ENCODE data around the gene CYB5R3. TPM values are rescaled to one million over a fixed set of nuclear protein-coding genes. Genes with fewer than 3 reads are reported as not detected.

CYB5R3 gene
- total RNA-seq, 4 donors from 2014 or later, result 107 to 159 (median 138) TPM

- H3K4me1 ChIP-seq, result no peaks in the 10 kb centered on the region
- DNase-seq (ENCODE audit: low spot score in 2 of 2), result no peak
- no peak overlapping the region for H3K4me3 ChIP-seq
- WGBS, result 88% methylated on average over 9 of the region's 12 CpGs
- H3K27me3 ChIP-seq, result no peaks in the 10 kb centered on the region
- H3K36me3 ChIP-seq, result peaks cover 93% of the 10 kb centered on the region
- TF ChIP-seq EP300 (IDR thresholded peaks at IDR 0.05) (no peak), CTCF (IDR thresholded peaks at IDR 0.05) (no peak), POLR2A (IDR thresholded peaks at IDR 0.05) (no peak), POLR2AphosphoS5 (IDR thresholded peaks at IDR 0.05) (no peak)
- H3K9me3 ChIP-seq, result no peaks in the 10 kb centered on the region
- no peak overlapping the region for H3K27ac ChIP-seq
Observed at GRCh38 chr22:42591987-42592386, 57.2 kb downstream of the CYB5R3 start.

- 85% methylated on average over 5 of the region's 5 CpGs for WGBS
- Histone ChIP-seq H3K27me3 (no peaks in the 10 kb centered on the region), H3K36me3 (peaks cover 88% of the 10 kb centered on the region), H3K27ac (no peak overlapping the region), H3K9me3 (no peaks in the 10 kb centered on the region), H3K4me1 (no peaks in the 10 kb centered on the region), H3K4me3 (no peak overlapping the region)
- no peak for DNase-seq (ENCODE audit: low spot score in 2 of 2)
- no peak for TF ChIP-seq POLR2A (IDR thresholded peaks at IDR 0.05)
- no peak for TF ChIP-seq EP300 (IDR thresholded peaks at IDR 0.05)
- no peak for TF ChIP-seq POLR2AphosphoS5 (IDR thresholded peaks at IDR 0.05)
- TF ChIP-seq CTCF (IDR thresholded peaks at IDR 0.05), result no peak
Observed at GRCh38 chr22:42587588-42588175, 61.5 kb downstream of the CYB5R3 start.

GRCh38 chr22:42586381-42586780, 62.8 kb downstream of the CYB5R3 start:
- WGBS, result 84% methylated on average over 4 of the region's 4 CpGs
- H3K27ac ChIP-seq, result no peak overlapping the region

GRCh38 chr22:42585096-42585495, 64.1 kb downstream of the CYB5R3 start:
- no peaks in the 10 kb centered on the region for H3K9me3 ChIP-seq
- WGBS, result 72% methylated on average over 4 of the region's 8 CpGs
- H3K27me3 ChIP-seq, result no peaks in the 10 kb centered on the region
- no peak overlapping the region for H3K4me3 ChIP-seq
- DNase-seq (ENCODE audit: low spot score in 2 of 2), result no peak
- no peak overlapping the region for H3K27ac ChIP-seq
- TF ChIP-seq CTCF (IDR thresholded peaks at IDR 0.05) (no peak), POLR2A (IDR thresholded peaks at IDR 0.05) (no peak), POLR2AphosphoS5 (IDR thresholded peaks at IDR 0.05) (no peak)
- peaks cover 8% of the 10 kb centered on the region for H3K4me1 ChIP-seq
- H3K36me3 ChIP-seq, result peaks cover 62% of the 10 kb centered on the region

More at GRCh38 chr22:42586381-42586780, 62.8 kb downstream of the CYB5R3 start:
- Histone ChIP-seq H3K36me3 (peaks cover 75% of the 10 kb centered on the region), H3K4me3 (no peak overlapping the region), H3K4me1 (peaks cover 4% of the 10 kb centered on the region), H3K27me3 (no peaks in the 10 kb centered on the region), H3K9me3 (no peaks in the 10 kb centered on the region)
- DNase-seq (ENCODE audit: low spot score in 2 of 2), result no peak
- TF ChIP-seq CTCF (IDR thresholded peaks at IDR 0.05), result no peak
- no peak for TF ChIP-seq POLR2AphosphoS5 (IDR thresholded peaks at IDR 0.05)
- no peak for TF ChIP-seq EP300 (IDR thresholded peaks at IDR 0.05)
- TF ChIP-seq POLR2A (IDR thresholded peaks at IDR 0.05), result no peak

GRCh38 chr22:42584364-42584940, 64.7 kb downstream of the CYB5R3 start:
- Histone ChIP-seq H3K27ac (no peak overlapping the region), H3K36me3 (peaks cover 64% of the 10 kb centered on the region)
- WGBS, result 94% methylated on average over 3 of the region's 4 CpGs

More at GRCh38 chr22:42584364-42584940, 64.7 kb downstream of the CYB5R3 start:
- no peak for TF ChIP-seq CTCF (IDR thresholded peaks at IDR 0.05)
- no peak for TF ChIP-seq EP300 (IDR thresholded peaks at IDR 0.05)
- TF ChIP-seq POLR2A (IDR thresholded peaks at IDR 0.05), result no peak
- no peak for TF ChIP-seq POLR2AphosphoS5 (IDR thresholded peaks at IDR 0.05)
- Histone ChIP-seq H3K27me3 (no peaks in the 10 kb centered on the region), H3K4me3 (no peak overlapping the region), H3K9me3 (no peaks in the 10 kb centered on the region), H3K4me1 (peaks cover 8% of the 10 kb centered on the region)
- DNase-seq (ENCODE audit: low spot score in 2 of 2), result no peak

Data from suprapubic skin (tissue), 4 donors.